Lung (tissue), 12 donors: ENCODE data around the gene ZNF618. TPM values are rescaled to one million over a fixed set of nuclear protein-coding genes. Genes with fewer than 3 reads are reported as not detected.

Experiments
- ATAC-seq: fragments of 200-7000 bp; cut with Tn5 transposase; one replicate; pipeline ENCODE4 v1.9.1; 2020; ENCODE audit warnings: moderate number of reproducible peaks; ENCODE audit not compliant: insufficient read depth, low FRiP score
- DNase-seq, 3 donors: peaks; one replicate each; pipeline ENCODE4 v3.0.0-alpha.2; 2013 to 2017
- H3K27ac ChIP-seq, 2 donors: one replicate each; pipeline ENCODE4 v1.5.1; 2013; ENCODE audit warnings: mild to moderate bottlenecking in 2 of 2, moderate library complexity in 2 of 2, control low read depth in 1 of 2, inconsistent platforms in 1 of 2, low read depth in 1 of 2, low read length in 1 of 2
- H3K27me3 ChIP-seq, 3 donors: one replicate each; pipeline ENCODE4 v1.5.1; 2013; ENCODE audit warnings: low read length in 2 of 3; ENCODE audit not compliant: control insufficient read depth in 3 of 3, insufficient read depth in 3 of 3
- H3K36me3 ChIP-seq, 4 donors: one replicate each; pipeline ENCODE4 v1.5.1; 2013; ENCODE audit warnings: low read length in 4 of 4, mild to moderate bottlenecking in 1 of 4, moderate library complexity in 1 of 4; ENCODE audit not compliant: control insufficient read depth in 4 of 4, insufficient read depth in 4 of 4
- H3K4me1 ChIP-seq, 5 donors: one replicate each; pipeline ENCODE4 v1.5.1; 2013; ENCODE audit warnings: low read length in 5 of 5, mild to moderate bottlenecking in 2 of 5, moderate library complexity in 1 of 5; ENCODE audit not compliant: control insufficient read depth in 5 of 5, insufficient read depth in 5 of 5
- H3K4me3 ChIP-seq: one replicate; pipeline ENCODE4 v1.5.1; 2013; ENCODE audit warnings: mild to moderate bottlenecking, control low read depth, moderate library complexity
- H3K9ac ChIP-seq, 2 donors: one replicate each; pipeline ENCODE4 v1.5.1; 2013; ENCODE audit warnings: low read length in 2 of 2, control low read depth in 1 of 2; ENCODE audit not compliant: insufficient read depth in 1 of 2
- H3K9me3 ChIP-seq, 4 donors: one replicate each; pipeline ENCODE4 v1.5.1; 2013; ENCODE audit warnings: low read length in 3 of 4, mild to moderate bottlenecking in 1 of 4, moderate library complexity in 1 of 4; ENCODE audit not compliant: control insufficient read depth in 4 of 4, insufficient read depth in 3 of 4
- CTCF ChIP-seq: IDR thresholded peaks from 2 replicates; pipeline ENCODE4 v1.5.1; 2012; ENCODE audit warnings: mild to moderate bottlenecking; ENCODE audit errors: control extremely low read depth, extremely low read depth
- WGBS, 2 donors: extraction: QIAGEN DNeasy Blood & Tissue Kit; methylation state at CpG; one replicate each; pipeline ENCODE4 v1.1.7; 2013; 5-methylcytosine and 5-hydroxymethylcytosine counted together
- polyA plus RNA-seq, 2 donors: library from polyadenylated mRNA; stranded (reverse); fragments of 200-250 nt; gene quantifications; one replicate each; pipeline ENCODE4 v1.2.1, GENCODE V29; 2013
- total RNA-seq, 2 donors: library from RNA; depleted of rRNA in 1 of 2; stranded (reverse); fragments of >200 nt in 1 of 2; gene quantifications; one replicate each; pipeline ENCODE4 v1.2.1, GENCODE V29; 2014 to 2021
- donor health status: control.
- donor health status: control.
- donor health status: Bipolar disorder and iron deficiency.
- donor health status: healthy.
- donor health status: DM: yes; HTN: yes; CAD: no.

Gene ZNF618
- total and polyA plus RNA-seq, 4 donors, result 1.6 to 16.3 (median 6.0) TPM

- DNase-seq, result no peak
- Histone ChIP-seq H3K36me3 (peaks cover 0 to 5% (median 0%) of the 10 kb centered on the region in 4 donors), H3K27me3 (no peaks in the 10 kb centered on the region), H3K27ac (no peak overlapping the region), H3K4me3 (no peak overlapping the region), H3K9me3 (peaks cover 0 to 3% (median 0%) of the 10 kb centered on the region in 4 donors), H3K9ac (no peak overlapping the region), H3K4me1 (peaks cover 0 to 4% (median 0%) of the 10 kb centered on the region in 5 donors)
- WGBS, 2 donors, result 95 to 96% methylated on average over 5 of the region's 5 CpGs
- TF ChIP-seq CTCF, result no peak
- no peak for ATAC-seq
Observed at GRCh38 chr9:113919871-113920270, 43.8 kb downstream of the ZNF618 start.

- H3K4me3 ChIP-seq, result no peak overlapping the region
- H3K4me1 ChIP-seq, result peaks cover 0 to 4% (median 0%) of the 10 kb centered on the region in 5 donors
- no peak for TF ChIP-seq CTCF
- no peak for DNase-seq
- H3K27me3 ChIP-seq, result no peaks in the 10 kb centered on the region
- ATAC-seq, result no peak
- H3K9me3 ChIP-seq, result peaks cover 0 to 3% (median 0%) of the 10 kb centered on the region in 4 donors
- peaks cover 0 to 5% (median 0%) of the 10 kb centered on the region in 4 donors for H3K36me3 ChIP-seq
- no peak overlapping the region for H3K27ac ChIP-seq
- H3K9ac ChIP-seq, result no peak overlapping the region
- 94 to 95% methylated on average over 3 of the region's 3 CpGs for WGBS, 2 donors
Observed at GRCh38 chr9:113920872-113921271, 44.8 kb downstream of the ZNF618 start.

- H3K27ac ChIP-seq, result no peak overlapping the region
- no peak for DNase-seq
- H3K27me3 ChIP-seq, result no peaks in the 10 kb centered on the region
- H3K36me3 ChIP-seq, result peaks cover 0 to 2% (median 0%) of the 10 kb centered on the region in 4 donors
- 91 to 97% methylated on average over 3 of the region's 3 CpGs for WGBS, 2 donors
- H3K9me3 ChIP-seq, result peaks cover 0 to 5% (median under 1%) of the 10 kb centered on the region in 4 donors
- no peak overlapping the region for H3K9ac ChIP-seq
- ATAC-seq, result no peak
- H3K4me3 ChIP-seq, result no peak overlapping the region
- no peak for TF ChIP-seq CTCF
- peaks cover 0 to 4% (median 0%) of the 10 kb centered on the region in 5 donors for H3K4me1 ChIP-seq
Observed at GRCh38 chr9:113921396-113921925, 45.4 kb downstream of the ZNF618 start.

- DNase-seq (no peak), ATAC-seq (no peak)
- Histone ChIP-seq H3K4me1 (peaks cover 0 to 4% (median 0%) of the 10 kb centered on the region in 5 donors), H3K27ac (no peak overlapping the region), H3K27me3 (no peaks in the 10 kb centered on the region), H3K36me3 (peaks cover 0 to 3% (median 0%) of the 10 kb centered on the region in 4 donors), H3K9me3 (peaks cover 0 to 5% (median 1%) of the 10 kb centered on the region in 4 donors), H3K9ac (no peak overlapping the region), H3K4me3 (no peak overlapping the region)
- WGBS, 2 donors, result 59 to 81% methylated on average over 4 of the region's 4 CpGs
- no peak for TF ChIP-seq CTCF
Observed at GRCh38 chr9:113922160-113922559, 46.1 kb downstream of the ZNF618 start.
